PC-9 (cell line): Measurements from ENCODE around the gene IFT88. TPM values are rescaled to one million over a fixed set of nuclear protein-coding genes. Genes with fewer than 3 reads are reported as not detected.
"Not testable (repeated sequence)": the region's sequence is repeated elsewhere in the genome, so short reads cannot be mapped to it uniquely, and the experiment has no call there.

ENCODE experiments used
- BruUV-seq: library from RNA; stranded (reverse); fragments of 400-500 nt; replicated peaks from 2 replicates; lab custom pipeline; 2021; lab: Mats Ljungman, UMichigan
- CTCF ChIA-PET: fragments of 300-600 bp; sonication (Branson Sonifier 250); formaldehyde crosslinking; loops from one replicate; lab custom pipeline; 2022; ENCODE audit warnings: antibody characterized with exemption; lab: Charles Lee
- POLR2A ChIA-PET: fragments of 300-600 bp; sonication (Branson Sonifier 250); formaldehyde crosslinking; loops from one replicate; lab custom pipeline; 2022; ENCODE audit warnings: antibody characterized with exemption; ENCODE audit not compliant: unreplicated experiment; lab: Charles Lee
- DNase-seq, 2 experiments: peaks; one replicate each; pipeline versions ENCODE4 v3.0.0 to v3.0.0-alpha.2; 2015 to 2022; ENCODE audit warnings: mixed read lengths in 1 of 2
- H2AFZ ChIP-seq: fragments of 200-600 bp; sonication (generic); 2 replicates; pipeline ENCODE4 v1.8.1; 2017; ENCODE audit warnings: antibody characterized with exemption
- H3F3A ChIP-seq: fragments of 200-600 bp; sonication (generic); 2 replicates; pipeline ENCODE4 v1.8.1; 2017; ENCODE audit warnings: antibody characterized with exemption, mild to moderate bottlenecking, low read depth; ENCODE audit not compliant: insufficient read depth
- H3K27ac ChIP-seq: fragments of 200-600 bp; sonication (generic); 2 replicates; pipeline ENCODE4 v1.6.1; 2016; ENCODE audit warnings: mixed run types
- H3K27me3 ChIP-seq: fragments of 200-600 bp; sonication (generic); 2 replicates; pipeline ENCODE4 v1.6.1; 2016; ENCODE audit warnings: low read depth, mixed run types; ENCODE audit not compliant: insufficient read depth
- H3K36me3 ChIP-seq: fragments of 200-600 bp; sonication (generic); 2 replicates; pipeline ENCODE4 v1.6.1; 2016; ENCODE audit warnings: low read depth, mixed run types
- H3K4me1 ChIP-seq: fragments of 200-600 bp; sonication (generic); replicated peaks from 2 replicates; pipeline ENCODE4 v1.6.1; 2016; ENCODE audit warnings: mixed run types; ENCODE audit not compliant: insufficient read depth
- H3K4me2 ChIP-seq: fragments of 200-600 bp; sonication (generic); 2 replicates; pipeline ENCODE4 v1.6.1; 2017; ENCODE audit warnings: mixed run types
- H3K4me3 ChIP-seq: fragments of 200-600 bp; sonication (generic); 2 replicates; pipeline ENCODE4 v1.6.1; 2016; ENCODE audit warnings: mixed run types
- H3K79me2 ChIP-seq: fragments of 200-600 bp; sonication (generic); 2 replicates; pipeline ENCODE4 v1.6.1; 2017; ENCODE audit warnings: low read depth, mixed run types
- H3K9me2 ChIP-seq: fragments of 200-600 bp; sonication (generic); 2 replicates; pipeline ENCODE4 v1.8.1; 2017; ENCODE audit warnings: mild to moderate bottlenecking; ENCODE audit not compliant: insufficient read depth
- H3K9me3 ChIP-seq: fragments of 200-600 bp; sonication (generic); 2 replicates; pipeline ENCODE4 v1.8.1; 2016; ENCODE audit warnings: low read depth; ENCODE audit not compliant: insufficient read depth
- H4K20me1 ChIP-seq: fragments of 200-600 bp; sonication (generic); 2 replicates; pipeline ENCODE4 v1.8.1; 2017; ENCODE audit not compliant: insufficient read depth
- CTCF ChIP-seq: fragments of 200-600 bp; sonication (generic); conservative IDR thresholded peaks from 2 replicates; pipeline ENCODE4 v1.6.1; 2017; ENCODE audit warnings: mixed run types, antibody characterized with exemption, mild to moderate bottlenecking, moderate library complexity
- EZH2 ChIP-seq: fragments of 200-600 bp; sonication (generic); IDR thresholded peaks from 2 replicates; pipeline ENCODE4 v1.8.0; 2017; ENCODE audit warnings: antibody characterized with exemption, low read depth
- intact Hi-C: fragments of 100-400 bp; cut with micrococcal nuclease; formaldehyde crosslinking; loops from one replicate; pipeline ENCODE4 v1.10.0; 2022; ENCODE audit not compliant: unreplicated experiment
- total RNA-seq: library from RNA; stranded (reverse); gene quantifications from 2 replicates; pipeline ENCODE4 v1.2.3, GENCODE V29; 2021

Gene IFT88
- total RNA-seq, 1 experiment from 2014 or later = 11.7 TPM

DNA sequence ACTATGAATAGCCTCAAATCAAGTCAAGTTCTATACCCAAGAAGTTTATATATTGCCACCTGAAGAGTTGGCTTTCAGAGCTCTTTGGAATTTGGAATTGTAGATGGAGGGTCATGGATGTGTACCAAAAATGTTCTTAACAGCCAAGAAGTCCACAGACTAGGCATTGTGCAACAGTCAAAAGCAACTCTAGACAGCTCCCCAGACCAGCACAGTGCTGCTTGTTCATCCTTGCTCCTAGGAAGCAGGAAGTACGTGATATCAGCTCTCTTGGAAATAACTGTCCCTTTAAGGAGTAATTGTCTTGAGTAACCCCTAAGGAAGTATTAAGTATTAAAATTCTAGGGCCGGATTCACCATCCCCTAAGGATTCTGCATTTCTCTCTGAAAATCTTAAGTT lies 105.8 kb downstream of the IFT88 start:
- H3K79me2 ChIP-seq = no peaks in the 10 kb centered on the region
- H3K9me2 ChIP-seq = no peaks in the 10 kb centered on the region
- BruUV-seq = no TSS peak
- no peaks in the 10 kb centered on the region for H3K4me1 ChIP-seq
- ChIA-PET CTCF (no interaction called here), POLR2A (no interaction called here)
- no peaks in the 10 kb centered on the region for H3F3A ChIP-seq
- TF ChIP-seq CTCF (no peak), EZH2 (no peak)
- H3K4me3 ChIP-seq = no peak overlapping the region
- no peak overlapping the region for H3K27ac ChIP-seq
- 0 out of 2 replicates have a peak, but pooled peaks cover 3% of the 10 kb centered on the region for H4K20me1 ChIP-seq
- intact Hi-C loops = no loop called here
- H2AFZ ChIP-seq = no peak overlapping the region
- no peaks in the 10 kb centered on the region for H3K36me3 ChIP-seq
- no peaks in the 10 kb centered on the region for H3K9me3 ChIP-seq
- no peaks in the 10 kb centered on the region for H3K27me3 ChIP-seq
- DNase-seq = no peak
- no peak overlapping the region for H3K4me2 ChIP-seq

DNA sequence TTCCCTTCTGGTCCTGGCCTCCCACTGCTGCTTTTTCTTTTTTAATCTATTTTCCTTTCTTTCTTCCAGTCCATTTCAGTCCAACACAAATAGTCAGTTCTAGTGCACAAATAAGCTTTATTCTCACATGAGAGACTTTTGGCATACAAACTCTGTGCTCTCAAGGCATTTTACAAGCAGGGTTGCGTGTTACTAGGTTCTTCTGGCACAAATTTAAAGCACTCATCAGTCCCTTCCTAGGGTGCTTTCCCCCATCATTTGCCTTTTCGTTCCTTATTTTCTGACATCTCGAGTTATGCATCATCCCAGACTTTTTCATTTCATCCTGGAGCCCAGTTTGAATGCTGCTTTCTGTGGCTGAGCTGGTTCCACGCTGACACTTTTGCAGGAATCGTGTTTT lies 106.8 kb downstream of the IFT88 start:
- BruUV-seq = no TSS peak
- Histone ChIP-seq H3K36me3 (no peaks in the 10 kb centered on the region), H3K27me3 (no peaks in the 10 kb centered on the region), H3K27ac (no peak overlapping the region), H3F3A (no peaks in the 10 kb centered on the region), H3K4me1 (no peaks in the 10 kb centered on the region), H4K20me1 (0 out of 2 replicates have a peak, but pooled peaks cover 3% of the 10 kb centered on the region), H3K79me2 (no peaks in the 10 kb centered on the region), H3K4me3 (no peak overlapping the region), H3K4me2 (no peak overlapping the region), H2AFZ (no peak overlapping the region), H3K9me3 (no peaks in the 10 kb centered on the region), H3K9me2 (no peaks in the 10 kb centered on the region)
- no peak for DNase-seq
- CTCF ChIA-PET = no interaction called here
- POLR2A ChIA-PET = no interaction called here
- intact Hi-C loops = no loop called here
- no peak for TF ChIP-seq EZH2
- no peak for TF ChIP-seq CTCF

GRCh38 chr13:20676213-20676612 lies 109.3 kb downstream of the IFT88 start:
- Histone ChIP-seq H3K9me3 (no peaks in the 10 kb centered on the region), H2AFZ (no peak overlapping the region), H3K27me3 (no peaks in the 10 kb centered on the region), H3K4me2 (no peak overlapping the region), H3K79me2 (no peaks in the 10 kb centered on the region), H3K4me1 (no peaks in the 10 kb centered on the region), H3F3A (no peaks in the 10 kb centered on the region), H3K36me3 (no peaks in the 10 kb centered on the region), H3K4me3 (no peak overlapping the region), H3K9me2 (no peaks in the 10 kb centered on the region), H4K20me1 (0 out of 2 replicates have a peak, but pooled peaks cover 3% of the 10 kb centered on the region), H3K27ac (no peak overlapping the region)
- TF ChIP-seq EZH2 = no peak
- no peak for TF ChIP-seq CTCF
- ChIA-PET CTCF (no interaction called here), POLR2A (no interaction called here)
- no TSS peak for BruUV-seq
- intact Hi-C loops = no loop called here
- DNase-seq = no peak

DNA sequence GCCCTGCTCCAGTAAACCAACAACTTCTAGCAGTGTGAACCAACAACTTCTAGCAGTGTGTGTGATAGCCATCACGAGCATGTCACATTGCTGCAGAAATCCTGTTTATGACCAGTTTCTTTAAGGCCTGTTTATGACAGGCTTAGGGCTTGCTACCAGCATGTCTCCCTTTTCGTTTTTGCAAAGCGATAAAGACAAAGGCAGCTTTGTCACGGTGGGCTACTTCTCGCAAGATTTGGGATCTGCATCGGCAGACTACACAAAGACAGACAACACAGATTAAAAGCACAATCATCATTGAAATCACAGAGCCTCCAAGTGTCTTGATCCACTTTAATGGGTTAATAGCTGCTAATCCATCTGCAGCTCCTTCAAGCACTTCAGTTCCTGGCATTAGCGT lies 111.6 kb downstream of the IFT88 start:
- POLR2A ChIA-PET = interaction anchor here (0.6 kb wide), 1 partner anchor 16 kb away, joined by 3 read pairs; no protein-coding TSS in a partner anchor

More for the DNA sequence above, 111.6 kb downstream of the IFT88 start:
- BruUV-seq, intact Hi-C loops, H4K20me1 ChIP-seq, H3F3A ChIP-seq, H2AFZ ChIP-seq, H3K27ac ChIP-seq, H3K79me2 ChIP-seq, DNase-seq, H3K4me1 ChIP-seq, H3K4me3 ChIP-seq, H3K27me3 ChIP-seq, H3K9me2 ChIP-seq, H3K9me3 ChIP-seq, H3K4me2 ChIP-seq, H3K36me3 ChIP-seq, CTCF ChIA-PET: not testable (repeated sequence)
